ENCODE measurements around the gene CTU2.

GRCh38 chr16:88694221-88695087 is 11.8 kb upstream of the CTU2 start:
- TF ChIP-seq, protein P1, sequence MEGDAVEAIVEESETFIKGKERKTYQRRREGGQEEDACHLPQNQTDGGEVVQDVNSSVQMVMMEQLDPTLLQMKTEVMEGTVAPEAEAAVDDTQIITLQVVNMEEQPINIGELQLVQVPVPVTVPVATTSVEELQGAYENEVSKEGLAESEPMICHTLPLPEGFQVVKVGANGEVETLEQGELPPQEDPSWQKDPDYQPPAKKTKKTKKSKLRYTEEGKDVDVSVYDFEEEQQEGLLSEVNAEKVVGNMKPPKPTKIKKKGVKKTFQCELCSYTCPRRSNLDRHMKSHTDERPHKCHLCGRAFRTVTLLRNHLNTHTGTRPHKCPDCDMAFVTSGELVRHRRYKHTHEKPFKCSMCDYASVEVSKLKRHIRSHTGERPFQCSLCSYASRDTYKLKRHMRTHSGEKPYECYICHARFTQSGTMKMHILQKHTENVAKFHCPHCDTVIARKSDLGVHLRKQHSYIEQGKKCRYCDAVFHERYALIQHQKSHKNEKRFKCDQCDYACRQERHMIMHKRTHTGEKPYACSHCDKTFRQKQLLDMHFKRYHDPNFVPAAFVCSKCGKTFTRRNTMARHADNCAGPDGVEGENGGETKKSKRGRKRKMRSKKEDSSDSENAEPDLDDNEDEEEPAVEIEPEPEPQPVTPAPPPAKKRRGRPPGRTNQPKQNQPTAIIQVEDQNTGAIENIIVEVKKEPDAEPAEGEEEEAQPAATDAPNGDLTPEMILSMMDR (IDR thresholded peaks at IDR 0.05) = no peak
- TF ChIP-seq POLR2A (IDR thresholded peaks at IDR 0.05) = no peak

All from thyroid gland (tissue), 4 donors.